22Rv1 (cell line): ENCODE results near the gene ARAP1.

Experiments
- H3K27ac ChIP-seq: fragments of 450-650 bp; 2 replicates; pipeline ENCODE4 v1.5.1; 2017
- CTCF ChIP-seq: fragments of 450-650 bp; IDR thresholded peaks from 2 replicates; pipeline ENCODE4 v1.5.1; 2017; ENCODE audit warnings: mild to moderate bottlenecking
- ZFX ChIP-seq: fragments of 450-650 bp; IDR thresholded peaks from 2 replicates; pipeline ENCODE4 v1.6.1; 2017; ENCODE audit warnings: antibody characterized with exemption, borderline replicate concordance

ARAP1 gene

DNA sequence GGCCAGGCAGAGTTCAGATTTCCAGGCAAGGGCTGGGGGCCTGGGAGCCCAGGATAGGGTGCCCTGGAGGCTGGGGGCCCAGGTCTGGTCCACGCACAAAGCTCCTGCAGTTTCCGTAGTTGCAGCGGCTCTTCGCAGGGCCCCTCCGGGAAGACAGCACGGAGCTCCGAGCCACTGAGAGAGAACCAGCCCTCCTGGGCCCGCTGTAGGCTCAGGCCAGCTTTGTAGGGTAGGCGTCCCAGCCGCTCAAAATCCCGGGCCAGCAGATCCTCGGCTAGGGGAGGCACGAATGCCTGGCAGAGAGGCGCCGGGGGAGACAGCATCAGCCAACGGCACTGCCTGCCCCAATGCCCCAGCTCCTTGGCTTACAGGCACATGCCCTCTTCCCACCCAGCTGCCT is 54.4 kb downstream of the ARAP1 start:
- H3K27ac ChIP-seq: no peak overlapping the region
- TF ChIP-seq ZFX (no peak), CTCF (no peak)

GRCh38 chr11:72696866-72697700 is 55.1 kb downstream of the ARAP1 start:
- no peak overlapping the region for H3K27ac ChIP-seq
- TF ChIP-seq ZFX (no peak), CTCF (no peak)

DNA sequence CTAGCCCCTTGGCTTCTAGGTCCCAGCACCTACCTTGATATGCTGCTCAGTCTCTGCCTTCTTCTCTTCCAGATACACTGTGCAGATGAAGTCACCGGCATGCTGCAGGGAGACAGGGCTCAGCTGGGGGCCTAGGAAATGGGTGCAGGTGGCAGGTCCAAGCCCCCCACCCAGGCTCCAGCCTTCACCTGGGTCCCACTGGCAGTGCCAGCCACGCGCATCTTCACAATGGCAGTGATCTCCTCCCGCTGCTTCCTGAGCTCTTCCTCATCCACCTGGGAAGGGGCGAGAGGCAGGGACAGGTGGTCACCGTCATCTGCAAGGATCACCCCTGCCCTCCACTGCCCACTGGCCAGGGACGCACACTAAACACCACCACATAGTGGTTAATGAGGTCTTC is 56.9 kb downstream of the ARAP1 start:
- no peak overlapping the region for H3K27ac ChIP-seq
- TF ChIP-seq ZFX (no peak), CTCF (no peak)

DNA sequence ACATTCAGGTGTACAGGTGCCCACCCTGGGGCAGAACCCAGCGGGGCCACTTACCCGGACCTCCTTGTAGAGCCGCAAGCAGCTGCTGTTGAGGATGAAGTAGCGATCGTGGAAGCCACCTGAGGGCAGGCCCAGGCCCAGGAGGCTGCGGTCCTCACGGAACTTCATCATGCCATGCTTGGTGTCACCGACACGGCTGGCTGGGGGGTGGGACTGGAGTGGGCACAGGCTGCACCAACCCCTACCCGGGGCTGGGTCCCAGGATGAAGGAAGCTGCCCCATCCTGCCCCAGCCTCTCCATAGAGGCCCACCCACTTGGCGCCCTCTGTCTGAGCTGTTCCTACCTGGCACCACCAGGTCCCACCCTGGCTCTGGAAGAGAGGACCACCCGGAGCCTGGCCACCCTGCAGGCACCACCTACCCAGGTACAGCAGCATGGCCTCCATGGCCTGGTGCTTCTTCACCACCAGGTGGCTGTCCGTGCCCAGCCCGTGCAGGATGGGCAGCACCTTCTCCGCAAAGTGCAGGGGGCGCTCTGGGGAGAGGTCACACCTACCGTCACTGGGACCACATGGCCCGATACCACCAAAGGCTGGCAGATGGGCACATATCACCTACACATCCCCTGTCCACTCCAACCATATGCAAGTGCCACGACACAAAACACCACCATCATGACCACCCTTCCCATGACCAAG is 58.8 kb downstream of the ARAP1 start:
- H3K27ac ChIP-seq: no peak overlapping the region
- TF ChIP-seq CTCF (0 out of 2 replicates have a peak, but pooled peaks have one; percentile 13), ZFX (no peak)

- H3K27ac ChIP-seq: no peak overlapping the region
- no peak for TF ChIP-seq ZFX
- no peak for TF ChIP-seq CTCF
Observed at GRCh38 chr11:72692498-72693237, 59.5 kb downstream of the ARAP1 start.

DNA sequence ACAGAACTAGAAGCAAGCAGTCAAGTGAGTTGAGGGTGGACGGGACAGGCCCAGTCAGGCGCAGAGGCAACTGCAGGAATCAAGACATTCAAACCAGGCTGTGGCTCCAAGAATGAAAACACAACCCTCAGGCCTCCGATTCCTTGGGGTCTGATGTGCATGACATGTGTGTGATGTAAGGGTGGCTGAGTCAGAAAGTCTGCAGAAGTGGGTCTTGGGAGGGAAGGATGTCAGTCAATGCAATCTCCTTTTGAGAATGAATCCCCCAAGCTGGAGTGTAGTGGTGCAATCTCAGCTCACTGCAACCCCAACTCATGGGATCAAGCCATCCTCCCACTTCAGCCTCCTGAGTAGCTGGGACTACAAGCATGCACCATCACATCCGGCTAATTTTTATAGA is 62.0 kb downstream of the ARAP1 start:
- H3K27ac ChIP-seq: no peak overlapping the region
- TF ChIP-seq CTCF (no peak), ZFX (no peak)
